ENCODE data around the gene KCNN3.

GRCh38 chr1:154877370-154877974 lies 7.4 kb upstream of the KCNN3 start:
- TF ChIP-seq CTCF (IDR thresholded peaks at IDR 0.05; ENCODE audit: low read depth, low read length) (no peak), MYC (IDR thresholded peaks at IDR 0.05; ENCODE audit: low read depth, low read length) (no peak), POLR2A (IDR thresholded peaks at IDR 0.05; ENCODE audit: extremely low read depth, insufficient read length) (no peak)
